GM21423 (cell line): ENCODE results near the gene TSKS.
"Not testable (repeated sequence)": the region's sequence is repeated elsewhere in the genome, so short reads cannot be mapped to it uniquely, and the experiment has no call there.

Experiments used
- ATAC-seq: cut with Tn5 transposase; IDR thresholded peaks from one replicate; pipeline ENCODE4 v1.9.1; 2021; ENCODE audit warnings: mild to moderate bottlenecking, moderate library complexity; ENCODE audit not compliant: unreplicated experiment

The TSKS gene

DNA sequence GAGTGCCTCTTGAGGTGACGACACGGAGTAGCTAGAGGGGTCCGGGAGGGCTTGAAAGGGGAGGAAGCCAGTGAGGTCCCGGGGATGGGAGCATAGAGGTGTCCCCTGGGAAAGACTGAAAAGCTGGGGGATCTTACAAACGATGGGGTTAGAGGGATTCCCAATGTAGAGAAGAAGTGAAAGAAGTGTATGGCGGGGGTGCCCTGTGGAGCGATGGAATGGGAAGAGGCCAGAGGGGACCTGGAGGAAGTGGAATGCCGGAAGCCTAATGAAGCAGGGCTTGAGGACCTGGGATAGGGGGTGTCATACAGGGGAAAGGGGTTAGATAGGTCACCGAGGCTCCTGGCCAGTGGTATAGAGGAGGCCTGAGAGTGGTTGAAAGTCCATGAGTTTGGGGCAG lies 4.3 kb upstream of the TSKS start:
- ATAC-seq: no peak

GRCh38 chr19:49766930-49767299 lies 3.8 kb upstream of the TSKS start, which contains the start of gene AP2A1:
Gene AP2A1, plus strand, starts transcription at chr19:49767001. Its CDS starts 133 bp downstream, at chr19:49767134.
- ATAC-seq: no peak

GRCh38 chr19:49766007-49766929 lies 3.2 kb upstream of the TSKS start:
- ATAC-seq: peak; percentile 91

DNA sequence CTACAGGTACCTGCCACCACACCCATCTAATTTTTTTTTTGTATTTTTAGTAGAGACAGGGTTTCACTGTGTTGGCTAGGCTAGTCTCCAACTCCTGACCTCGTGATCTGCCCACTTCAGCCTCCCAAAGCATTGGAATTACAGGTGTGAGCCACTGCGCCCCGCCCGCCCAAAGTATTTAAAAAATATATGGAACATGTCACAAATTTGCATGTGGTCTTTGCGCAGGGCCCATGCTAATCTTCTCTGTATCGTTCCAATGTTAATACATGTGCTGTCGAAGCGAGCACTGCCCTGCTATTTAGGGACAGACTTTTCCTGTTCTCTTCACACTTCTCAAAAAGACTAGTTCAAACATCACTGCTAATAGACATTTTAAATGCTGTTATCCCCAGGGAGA lies 1.2 kb upstream of the TSKS start:
- no peak for ATAC-seq

- ATAC-seq: no peak
Measured at GRCh38 chr19:49761625-49762311, 1.3 kb downstream of the TSKS start.

- ATAC-seq: no peak
Measured at GRCh38 chr19:49761249-49761624, 1.9 kb downstream of the TSKS start.

DNA sequence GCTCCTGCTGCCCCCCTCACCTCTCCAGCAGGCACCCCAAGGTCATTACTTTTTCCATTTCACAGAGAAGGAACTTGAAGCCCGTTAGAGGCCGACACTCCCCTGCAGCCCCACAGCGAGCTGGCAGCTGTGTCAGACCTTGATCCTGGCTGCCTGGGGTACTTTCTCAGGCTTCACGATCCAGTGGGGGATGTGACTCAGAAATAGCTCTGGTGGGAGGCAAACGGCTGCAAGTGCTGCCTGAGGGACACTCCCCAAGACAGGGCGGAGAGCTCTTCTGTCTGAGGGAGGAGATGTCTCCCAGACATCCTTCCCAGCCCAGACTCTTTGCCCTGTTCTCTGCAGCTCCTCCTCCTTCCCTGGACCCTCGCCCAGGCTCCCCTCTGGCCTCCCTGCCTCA lies 4.8 kb downstream of the TSKS start:
- ATAC-seq: no peak

DNA sequence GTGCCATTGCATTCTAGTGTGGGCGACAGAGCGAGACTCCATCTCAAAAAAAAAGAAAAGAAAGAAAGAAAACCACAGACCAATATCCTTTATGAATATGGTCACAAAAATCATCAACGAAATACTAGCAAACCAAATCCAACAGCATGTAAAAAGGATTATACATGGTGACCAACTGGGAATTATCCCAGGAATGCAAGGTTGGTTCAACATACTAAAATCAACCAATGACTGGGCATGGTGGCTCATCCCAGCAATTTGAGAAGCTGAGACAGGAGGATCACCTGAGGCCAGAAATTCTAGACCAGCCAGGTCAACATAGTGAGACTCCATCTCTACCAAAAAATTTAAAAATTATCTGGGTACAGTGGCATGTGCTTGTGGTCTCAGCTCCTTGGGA lies 7.2 kb downstream of the TSKS start:
- ATAC-seq: no peak

- ATAC-seq: no peak
Measured at GRCh38 chr19:49752701-49753100, 10.4 kb downstream of the TSKS start.

DNA sequence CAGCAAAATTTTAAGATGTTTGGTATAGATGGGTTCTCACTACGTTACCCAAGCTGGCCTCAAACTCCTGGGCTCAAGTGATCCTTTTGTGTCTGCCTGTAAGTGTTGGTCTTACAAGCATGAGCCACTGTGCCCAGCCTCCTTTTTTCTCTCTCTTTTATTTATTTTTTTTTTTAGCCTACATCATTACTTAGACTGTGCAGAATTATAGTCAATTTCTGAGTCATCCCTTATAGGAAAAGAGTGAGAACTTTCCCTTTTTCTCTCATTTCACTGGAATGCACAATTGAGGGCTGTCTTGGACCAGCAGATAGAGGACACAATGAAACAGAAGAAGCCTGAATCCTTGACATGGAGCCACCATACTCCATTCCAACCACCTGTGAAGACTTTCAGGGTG lies 13.3 kb downstream of the TSKS start:
- no peak for ATAC-seq

DNA sequence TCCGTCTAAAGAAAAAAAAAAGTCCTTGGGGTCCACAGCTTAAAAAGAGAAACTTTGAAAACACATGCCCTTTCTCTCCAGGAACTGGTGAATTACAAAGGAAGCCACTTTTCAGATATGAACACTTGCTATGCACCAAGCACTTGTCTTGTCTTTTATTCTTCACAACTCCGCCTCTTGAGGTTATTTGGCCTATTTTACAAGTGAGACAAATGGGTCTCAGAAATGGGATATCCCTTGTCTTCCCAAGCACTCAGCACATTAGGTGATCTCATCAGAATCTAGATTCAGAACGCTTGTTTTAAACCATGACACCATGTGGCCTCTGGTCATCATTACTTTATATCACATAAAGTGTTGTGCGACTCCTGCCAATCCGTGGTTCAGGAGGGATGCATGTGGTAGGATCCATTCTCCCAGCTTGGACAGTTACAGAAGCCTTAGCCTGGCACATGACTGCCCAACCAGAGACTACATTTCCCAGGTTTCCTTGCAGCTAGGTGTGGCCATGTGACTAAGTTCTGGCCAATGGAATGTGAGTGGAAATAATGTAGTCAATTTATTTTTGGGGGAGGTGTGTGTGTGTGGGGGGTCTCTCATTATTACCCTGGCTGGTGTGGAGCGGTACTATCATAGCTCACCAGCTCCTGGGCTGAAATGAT lies 13.9 kb downstream of the TSKS start:
- ATAC-seq: no peak

- no peak for ATAC-seq
Measured at GRCh38 chr19:49746206-49746958, 16.7 kb downstream of the TSKS start.

DNA sequence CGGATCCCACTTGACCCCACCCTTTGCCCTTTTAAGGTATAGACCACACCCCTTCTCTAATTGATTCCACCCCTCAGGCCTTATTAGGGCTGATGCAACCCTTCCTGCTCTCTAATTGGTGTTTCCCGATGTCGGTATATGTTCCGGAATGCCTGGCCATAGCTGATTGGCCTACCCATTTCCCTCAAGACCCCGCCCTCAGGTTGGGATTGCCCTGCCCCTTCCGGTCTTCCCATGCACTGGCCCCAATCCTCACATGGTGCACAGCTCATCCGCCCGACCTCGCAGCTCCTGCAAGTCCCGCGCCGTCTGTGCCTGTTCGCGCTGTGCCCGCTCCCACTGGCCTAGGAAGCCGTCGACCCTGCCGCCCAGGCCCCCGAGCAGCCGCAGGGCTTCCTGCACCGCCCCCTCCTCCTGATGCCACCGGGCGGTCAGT lies 18.1 kb downstream of the TSKS start:
- no peak for ATAC-seq

DNA sequence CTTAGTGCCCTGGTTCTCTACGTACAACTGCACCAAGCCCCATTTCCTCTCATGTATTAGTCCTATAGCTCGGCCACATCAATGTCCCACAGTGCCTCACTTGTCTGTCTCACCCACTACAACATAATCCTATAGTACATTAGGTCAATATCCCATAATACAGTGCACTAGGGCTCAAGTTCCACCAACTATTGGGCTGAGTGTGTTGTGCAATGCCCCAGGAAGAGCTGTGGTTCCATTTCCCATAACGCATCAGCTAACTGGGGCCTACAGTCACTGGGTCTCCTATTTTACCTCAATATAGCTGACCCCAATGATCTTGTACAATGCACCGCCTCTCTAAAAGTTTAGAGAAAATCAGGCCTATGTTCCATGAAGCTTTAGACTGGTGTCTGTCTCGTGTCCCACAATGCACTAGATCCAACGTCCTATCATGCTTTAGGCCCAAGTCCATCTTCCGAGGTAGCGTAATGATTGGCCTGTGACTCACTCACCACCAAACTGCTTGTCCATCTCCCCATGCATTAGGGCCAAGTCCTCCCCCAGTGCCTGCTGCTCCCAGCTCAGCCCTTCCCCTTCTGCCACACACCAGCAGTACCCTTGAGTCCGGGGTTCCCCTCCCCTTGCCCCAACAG lies 21.8 kb downstream of the TSKS start:
- no peak for ATAC-seq

GRCh38 chr19:49739933-49740332 lies 23.2 kb downstream of the TSKS start:
- no peak for ATAC-seq

DNA sequence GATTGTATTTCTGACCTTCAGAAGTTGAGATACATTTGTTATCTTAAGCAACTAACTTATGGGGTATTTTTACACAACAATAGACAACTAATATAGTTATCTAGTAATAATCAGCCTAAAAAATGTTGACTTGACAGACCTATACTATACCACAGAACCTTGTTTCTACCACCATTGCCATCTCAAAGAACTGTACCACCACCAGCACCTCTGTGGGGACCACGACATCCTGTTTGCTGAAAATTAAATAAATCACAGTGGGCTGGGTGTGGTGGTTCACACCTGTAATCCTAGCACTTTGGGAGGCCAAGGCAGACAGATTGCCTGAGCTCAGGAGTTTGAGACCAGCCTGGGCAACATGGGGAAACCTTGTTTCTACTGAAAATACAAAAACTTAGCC lies 24.0 kb downstream of the TSKS start:
- no peak for ATAC-seq

DNA sequence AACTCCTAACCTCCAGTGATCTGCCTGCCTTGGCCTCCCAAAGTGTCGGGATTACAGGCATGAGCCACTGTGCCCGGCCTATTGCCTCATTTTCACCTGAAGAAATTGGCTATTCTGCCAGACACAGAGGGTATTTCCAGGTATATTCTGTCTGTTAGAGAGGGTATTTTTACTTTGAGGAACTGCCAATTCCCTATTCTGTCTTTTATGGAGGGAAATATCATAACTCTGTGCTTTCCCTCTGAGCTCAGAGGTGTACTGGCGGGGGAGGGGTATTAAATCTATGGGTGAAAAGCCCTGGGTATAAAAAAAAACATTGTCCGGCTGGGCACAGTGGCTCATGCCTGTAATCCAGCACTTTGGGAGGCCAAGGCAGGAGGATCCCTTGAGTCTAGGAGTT lies 24.8 kb downstream of the TSKS start:
- ATAC-seq: no peak

- no peak for ATAC-seq
Measured at GRCh38 chr19:49730166-49730565, 32.9 kb downstream of the TSKS start.

- ATAC-seq: no peak
Measured at GRCh38 chr19:49727217-49728030, 35.7 kb downstream of the TSKS start.

DNA sequence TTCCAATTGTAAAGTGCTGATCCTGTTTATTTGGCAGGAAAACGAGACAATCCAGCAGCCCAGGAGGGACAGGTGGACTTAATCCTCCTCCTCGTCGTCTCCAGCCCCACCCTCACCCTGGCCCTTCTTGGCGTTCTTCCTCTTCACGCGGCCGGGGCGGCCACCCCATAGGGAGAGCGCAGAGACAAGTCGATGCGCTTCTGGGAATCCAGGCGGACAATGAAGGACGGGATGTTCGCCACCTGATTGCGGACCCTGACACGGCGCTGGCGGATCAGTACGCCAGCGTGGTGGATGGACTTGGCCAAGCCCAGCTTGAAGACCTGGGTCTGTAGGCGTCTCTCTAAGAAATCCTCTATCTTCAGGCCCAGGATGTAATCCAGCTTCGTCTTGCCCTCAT lies 43.7 kb downstream of the TSKS start:
- ATAC-seq: not testable (repeated sequence)
